ENCODE results near the gene NFATC2.
A peak's percentile ranks its signal among the peaks of the same experiment; 100 is the strongest.

NFATC2 gene

DNA sequence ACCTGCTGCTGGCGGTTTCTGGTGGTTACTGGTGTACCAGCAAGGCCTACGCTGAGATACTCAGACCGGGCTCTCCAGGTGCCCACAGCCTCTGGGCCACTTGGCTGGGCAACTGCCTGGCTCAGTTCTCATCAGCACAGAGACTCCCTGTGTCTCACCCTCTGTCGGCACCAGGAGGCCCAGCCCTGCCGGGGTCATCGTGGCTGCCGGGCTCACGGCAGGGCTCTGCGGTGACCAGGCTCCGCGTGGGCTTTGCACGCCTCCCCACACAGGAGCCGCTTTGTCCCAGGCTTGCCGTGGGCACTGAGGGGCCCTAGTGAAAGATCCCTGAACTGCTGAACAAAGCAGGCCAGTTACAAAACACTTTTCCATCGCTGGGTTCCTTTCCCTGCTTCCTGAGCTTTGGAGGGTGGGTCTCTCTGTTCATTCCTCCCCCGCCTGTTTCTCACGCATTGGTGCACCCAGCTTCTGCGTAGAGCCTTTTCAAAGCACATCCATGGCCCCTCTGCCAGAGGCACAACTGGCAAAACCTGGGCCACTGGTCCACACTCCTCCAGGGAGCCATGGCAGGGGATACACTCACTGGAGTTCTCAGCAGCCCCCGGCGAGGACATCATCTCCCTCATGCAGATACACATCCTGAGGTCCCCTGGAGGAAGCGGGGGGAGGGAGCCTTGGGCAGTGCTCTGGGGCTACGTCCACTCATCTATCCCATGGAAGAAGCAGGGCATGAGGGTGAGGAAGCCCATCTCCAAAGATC, 117.0 kb downstream of the NFATC2 start:
- H3K36me3 ChIP-seq = peaks cover 49% of the 10 kb centered on the region
- no peak overlapping the region for H3K4me3 ChIP-seq
- H3K9me3 ChIP-seq = no peaks in the 10 kb centered on the region
- H3K27me3 ChIP-seq = no peaks in the 10 kb centered on the region
- H4K20me1 ChIP-seq = peaks cover 15% of the 10 kb centered on the region; the same call in 1 of the 2 replicates
- H3K9ac ChIP-seq = no peak overlapping the region
- H3K4me2 ChIP-seq = peak overlapping the region; percentile 70
- H3K27ac ChIP-seq = peak overlapping the region; percentile 47
- H3K4me1 ChIP-seq = peaks cover 64% of the 10 kb centered on the region
- no peak for TF ChIP-seq Cebpa-rat (IDR thresholded peaks at IDR 0.05)

DNA sequence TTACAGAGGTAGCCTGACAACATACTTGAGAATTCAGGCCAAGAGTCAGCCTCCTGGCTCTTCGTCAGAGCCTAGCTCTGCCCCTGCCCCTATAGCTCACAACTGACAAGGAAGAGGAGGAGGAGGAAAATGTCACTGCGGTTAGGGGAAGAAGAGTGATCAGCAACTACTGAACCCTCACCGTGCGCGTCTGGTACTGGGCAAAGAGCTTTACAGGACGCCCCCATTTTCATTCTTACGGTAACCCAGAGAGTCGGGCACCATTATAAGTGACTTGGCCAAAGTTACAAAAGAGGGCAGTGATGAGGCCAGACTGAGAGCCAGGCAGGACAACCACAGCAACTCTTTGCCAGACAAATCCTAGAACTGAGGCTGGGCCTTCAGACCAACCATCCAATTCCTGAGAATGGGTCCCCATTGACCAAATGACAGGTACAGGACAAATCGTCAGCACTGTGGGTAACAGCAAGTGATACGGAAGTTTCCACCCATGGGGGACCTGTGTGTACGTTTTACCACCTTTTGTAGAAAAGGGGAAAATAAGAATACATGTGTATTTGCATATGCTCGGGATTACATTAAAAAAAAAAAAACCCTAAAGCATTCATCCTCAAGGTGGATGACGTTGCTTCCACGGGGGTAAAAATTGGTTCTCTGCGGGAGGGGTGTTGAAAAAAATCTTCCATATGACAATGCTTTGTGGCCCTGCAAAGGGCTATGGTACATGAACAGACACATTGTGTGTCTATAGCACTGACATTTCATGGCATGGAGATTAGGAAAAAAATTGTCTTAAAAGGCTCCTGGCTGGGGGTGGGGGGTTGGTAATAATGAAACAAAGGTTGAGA, 118.0 kb downstream of the NFATC2 start:
- Histone ChIP-seq H4K20me1 (0 out of 2 replicates have a peak, but pooled peaks cover 6% of the 10 kb centered on the region), H3K27ac (no peak overlapping the region), H3K4me2 (no peak overlapping the region), H3K4me3 (no peak overlapping the region), H3K9me3 (no peaks in the 10 kb centered on the region), H3K4me1 (peaks cover 54% of the 10 kb centered on the region), H3K27me3 (no peaks in the 10 kb centered on the region), H3K36me3 (peaks cover 50% of the 10 kb centered on the region), H3K9ac (no peak overlapping the region)
- TF ChIP-seq Cebpa-rat (IDR thresholded peaks at IDR 0.05) = no peak

DNA sequence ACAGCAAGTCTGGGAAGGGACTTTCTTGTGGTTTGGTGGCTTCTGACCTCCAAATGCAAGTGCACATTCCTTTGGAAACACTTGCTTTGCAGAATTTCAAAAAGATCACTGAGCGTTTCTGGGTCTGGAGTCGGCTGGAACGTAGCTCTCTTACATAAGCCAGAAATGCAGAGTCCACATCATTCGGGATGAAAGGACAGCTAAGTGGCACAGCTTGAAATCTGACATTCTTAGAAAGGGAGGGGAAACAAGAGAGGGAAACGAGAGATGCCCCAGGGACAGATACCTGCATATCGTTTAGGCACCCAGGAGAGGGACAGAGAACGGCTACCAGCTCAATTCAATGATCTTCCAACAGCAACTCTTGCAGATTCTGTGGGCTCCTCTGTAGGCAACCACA, 118.7 kb downstream of the NFATC2 start:
- Histone ChIP-seq H3K9ac (no peak overlapping the region), H3K4me1 (peaks cover 47% of the 10 kb centered on the region), H3K9me3 (no peaks in the 10 kb centered on the region), H3K27me3 (no peaks in the 10 kb centered on the region), H3K27ac (no peak overlapping the region), H3K4me2 (no peak overlapping the region), H3K36me3 (peaks cover 53% of the 10 kb centered on the region), H3K4me3 (no peak overlapping the region), H4K20me1 (0 out of 2 replicates have a peak, but pooled peaks cover 6% of the 10 kb centered on the region)
- no peak for TF ChIP-seq Cebpa-rat (IDR thresholded peaks at IDR 0.05)

DNA sequence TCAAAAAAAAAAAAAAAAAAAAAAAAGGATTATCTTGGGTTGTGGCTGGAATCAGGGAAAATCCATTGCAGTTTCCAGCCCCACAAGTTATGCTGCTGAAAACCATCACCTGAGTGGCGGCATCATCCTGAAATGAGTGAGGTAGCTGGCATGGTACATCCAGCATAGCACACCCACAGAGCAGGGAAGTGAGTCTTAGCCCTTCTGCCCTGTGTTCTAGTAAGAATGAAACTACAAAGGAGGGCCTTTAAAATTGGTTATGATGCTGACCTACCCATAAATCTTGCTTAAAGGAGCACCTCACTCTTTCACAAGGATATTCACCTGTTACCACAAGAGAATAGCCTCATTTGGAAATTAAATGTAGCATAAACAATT, 119.2 kb downstream of the NFATC2 start:
- Histone ChIP-seq H3K4me1 (peaks cover 42% of the 10 kb centered on the region), H3K27me3 (no peaks in the 10 kb centered on the region), H4K20me1 (0 out of 2 replicates have a peak, but pooled peaks cover 6% of the 10 kb centered on the region), H3K9me3 (no peaks in the 10 kb centered on the region), H3K4me3 (no peak overlapping the region), H3K36me3 (peaks cover 54% of the 10 kb centered on the region), H3K9ac (no peak overlapping the region), H3K27ac (no peak overlapping the region), H3K4me2 (no peak overlapping the region)
- no peak for TF ChIP-seq Cebpa-rat (IDR thresholded peaks at IDR 0.05)

DNA sequence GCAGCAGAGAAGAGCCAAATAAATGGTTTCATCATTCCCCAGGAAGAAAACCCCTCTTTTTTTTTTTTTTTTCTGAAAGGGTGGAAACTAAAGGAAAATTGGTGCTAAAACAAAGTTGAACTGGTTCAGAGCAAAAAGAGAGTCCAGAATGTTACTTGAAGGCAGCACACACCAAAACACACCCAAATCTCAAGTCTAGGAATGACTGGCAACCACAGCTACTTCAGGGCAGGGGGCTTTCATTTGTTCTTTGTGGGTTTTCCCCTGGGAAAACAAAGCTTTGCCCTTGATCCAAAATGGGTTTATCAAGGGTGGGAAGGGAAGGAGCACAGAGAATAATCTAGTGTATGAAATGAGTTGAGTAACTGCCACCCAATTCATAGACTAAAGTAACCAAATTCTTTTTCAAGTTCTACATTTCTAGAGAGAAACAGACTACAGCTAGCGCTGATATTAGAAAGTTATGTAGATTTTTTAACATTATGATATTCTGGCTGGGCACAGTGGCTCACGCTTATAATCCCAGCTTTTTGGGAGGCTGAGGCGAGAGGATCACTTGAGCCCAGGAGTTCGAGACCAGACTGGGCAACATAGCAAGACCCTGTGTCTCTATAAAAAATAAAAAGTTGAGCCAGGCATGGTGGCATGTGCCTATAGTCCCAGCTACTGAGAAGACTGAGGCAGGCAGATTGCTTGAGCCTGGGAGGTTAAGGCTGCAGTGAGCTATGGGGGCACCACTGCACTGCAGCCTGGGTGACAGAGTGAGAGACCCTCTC, 119.8 kb downstream of the NFATC2 start:
- Histone ChIP-seq H3K9me3 (no peaks in the 10 kb centered on the region), H3K27me3 (no peaks in the 10 kb centered on the region), H4K20me1 (0 out of 2 replicates have a peak, but pooled peaks cover 6% of the 10 kb centered on the region), H3K27ac (no peak overlapping the region), H3K36me3 (peaks cover 60% of the 10 kb centered on the region), H3K9ac (no peak overlapping the region), H3K4me2 (no peak overlapping the region), H3K4me1 (peaks cover 42% of the 10 kb centered on the region), H3K4me3 (no peak overlapping the region)
- TF ChIP-seq Cebpa-rat (IDR thresholded peaks at IDR 0.05) = no peak

DNA sequence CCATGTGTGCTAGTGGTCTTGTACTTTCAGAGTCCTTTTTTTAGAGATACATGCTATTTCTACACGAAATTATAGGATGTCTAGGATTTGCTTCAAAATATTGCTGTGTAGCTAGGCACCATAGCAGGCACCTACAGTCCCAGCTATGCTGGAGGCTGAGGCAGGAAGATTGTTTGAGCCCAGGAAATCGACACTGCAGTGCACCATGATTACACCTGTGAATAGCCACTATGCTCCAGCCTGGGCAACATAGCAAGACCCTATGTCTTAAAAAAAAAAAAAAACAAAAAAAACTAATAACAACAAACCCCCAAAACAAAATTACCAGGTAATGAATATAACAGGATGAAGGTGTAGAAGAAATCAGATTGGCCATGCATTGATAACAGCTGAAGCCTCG, 121.7 kb downstream of the NFATC2 start:
- Histone ChIP-seq H4K20me1 (no peaks in the 10 kb centered on the region), H3K9ac (no peak overlapping the region), H3K27ac (no peak overlapping the region), H3K36me3 (peaks cover 72% of the 10 kb centered on the region), H3K27me3 (no peaks in the 10 kb centered on the region), H3K4me1 (peaks cover 42% of the 10 kb centered on the region), H3K9me3 (no peaks in the 10 kb centered on the region), H3K4me3 (no peak overlapping the region), H3K4me2 (no peak overlapping the region)
- TF ChIP-seq Cebpa-rat (IDR thresholded peaks at IDR 0.05) = no peak

DNA sequence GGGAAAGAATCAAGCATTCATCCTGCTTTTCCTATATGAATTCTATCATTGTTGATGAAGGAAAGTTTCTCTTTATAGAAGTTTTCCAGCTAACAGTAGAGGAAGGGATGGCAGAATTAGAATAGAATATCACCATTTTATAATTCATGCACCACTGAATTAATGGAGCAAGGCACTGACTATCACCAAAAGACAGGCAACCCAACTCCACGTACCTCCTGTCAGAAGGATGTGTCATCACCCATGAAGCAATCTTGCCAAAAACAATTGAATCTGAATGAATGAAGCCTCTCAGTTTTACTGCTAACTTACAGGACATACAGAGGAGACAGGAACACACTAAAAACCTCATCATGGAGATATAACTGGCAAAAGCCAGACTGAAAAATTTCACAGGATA, 122.4 kb downstream of the NFATC2 start:
- TF ChIP-seq Cebpa-rat (IDR thresholded peaks at IDR 0.05) = no peak
- H3K4me3 ChIP-seq = no peak overlapping the region
- no peak overlapping the region for H3K9ac ChIP-seq
- H3K27ac ChIP-seq = no peak overlapping the region
- H3K27me3 ChIP-seq = no peaks in the 10 kb centered on the region
- H3K9me3 ChIP-seq = no peaks in the 10 kb centered on the region
- peaks cover 65% of the 10 kb centered on the region for H3K36me3 ChIP-seq
- H3K4me2 ChIP-seq = no peak overlapping the region
- peaks cover 3% of the 10 kb centered on the region; the same call in 1 of the 2 replicates for H4K20me1 ChIP-seq
- peaks cover 42% of the 10 kb centered on the region for H3K4me1 ChIP-seq

DNA sequence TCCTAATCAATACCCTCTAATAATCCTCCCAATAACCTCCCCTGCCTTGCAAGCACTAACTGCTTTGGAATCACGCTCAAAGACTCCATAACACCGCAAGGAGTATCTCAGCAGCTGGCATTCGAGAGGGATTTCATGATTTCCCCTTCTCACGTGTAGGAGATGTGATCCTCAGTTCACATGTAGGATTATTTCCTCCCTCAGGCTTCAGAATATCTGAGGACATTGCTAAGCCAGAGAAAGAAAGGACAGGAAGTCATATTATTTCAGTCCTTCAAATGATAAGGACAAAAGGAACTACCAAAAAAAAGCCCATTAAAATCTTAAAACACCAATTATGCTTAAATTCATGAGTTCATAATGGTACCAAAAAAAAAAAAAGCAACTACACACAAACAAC, 122.9 kb downstream of the NFATC2 start:
- peaks cover 43% of the 10 kb centered on the region for H3K4me1 ChIP-seq
- no peak for TF ChIP-seq Cebpa-rat (IDR thresholded peaks at IDR 0.05)

DNA sequence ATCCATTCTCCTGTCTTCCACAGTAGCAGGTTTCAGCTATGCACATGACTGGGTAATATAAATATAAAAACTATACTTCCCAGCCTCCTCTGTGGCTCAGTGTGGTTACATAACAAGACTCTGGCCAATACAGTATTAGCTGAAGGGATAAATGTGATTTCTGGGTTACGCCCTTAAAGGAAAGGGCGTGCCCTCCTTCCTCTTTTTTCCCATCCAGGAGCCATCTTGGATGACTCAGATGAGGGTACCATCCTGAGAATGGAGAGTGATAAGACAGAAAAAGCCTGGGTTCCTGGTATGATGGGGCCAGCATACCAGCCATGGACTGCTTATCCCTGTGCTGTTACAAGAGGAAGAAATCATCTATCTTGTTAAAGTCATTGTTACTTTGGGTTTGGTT, 123.3 kb downstream of the NFATC2 start:
- Histone ChIP-seq H3K4me2 (no peak overlapping the region), H3K4me1 (peaks cover 47% of the 10 kb centered on the region), H3K36me3 (peaks cover 63% of the 10 kb centered on the region), H3K4me3 (no peak overlapping the region), H3K9ac (no peak overlapping the region), H3K27me3 (no peaks in the 10 kb centered on the region), H3K27ac (no peak overlapping the region), H3K9me3 (no peaks in the 10 kb centered on the region), H4K20me1 (peaks cover 7% of the 10 kb centered on the region; the same call in 1 of the 2 replicates)
- no peak for TF ChIP-seq Cebpa-rat (IDR thresholded peaks at IDR 0.05)

More for the DNA sequence above, 122.9 kb downstream of the NFATC2 start:
- Histone ChIP-seq H3K4me3 (no peak overlapping the region), H4K20me1 (peaks cover 7% of the 10 kb centered on the region; the same call in 1 of the 2 replicates), H3K9me3 (no peaks in the 10 kb centered on the region), H3K36me3 (peaks cover 65% of the 10 kb centered on the region), H3K27me3 (no peaks in the 10 kb centered on the region), H3K27ac (no peak overlapping the region), H3K4me2 (no peak overlapping the region), H3K9ac (no peak overlapping the region)

Measured in BLaER1 (cell line).